Smooth muscle cell (in vitro differentiated cells): ENCODE data around the gene PEX5L. TPM values are rescaled to one million over a fixed set of nuclear protein-coding genes. Genes with fewer than 3 reads are reported as not detected.

Experiments used
- DNase-seq: peaks from one replicate; lab custom pipeline; 2025; ENCODE audit not compliant: unreplicated experiment; lab: John Stamatoyannopoulos, UW
- H2AFZ ChIP-seq: fragments of 200-600 bp; sonication (generic); 2 replicates; pipeline ENCODE4 v1.6.0; 2016; ENCODE audit warnings: antibody characterized with exemption, low read depth, mild to moderate bottlenecking
- H3F3A ChIP-seq: fragments of 200-600 bp; sonication (generic); 2 replicates; pipeline ENCODE4 v1.6.0; 2017; ENCODE audit warnings: antibody characterized with exemption, low read depth
- H3K27ac ChIP-seq: fragments of 200-600 bp; sonication (generic); 2 replicates; pipeline ENCODE4 v1.5.1; 2016; ENCODE audit warnings: low read depth, mild to moderate bottlenecking
- H3K27me3 ChIP-seq: fragments of 200-600 bp; sonication (generic); 2 replicates; pipeline ENCODE4 v1.6.1; 2016; ENCODE audit warnings: low read depth, mild to moderate bottlenecking
- H3K36me3 ChIP-seq: fragments of 200-600 bp; sonication (generic); 2 replicates; pipeline ENCODE4 v1.5.1; 2016; ENCODE audit warnings: low read depth
- H3K4me1 ChIP-seq: fragments of 200-600 bp; sonication (generic); 2 replicates; pipeline ENCODE4 v1.5.1; 2016; ENCODE audit warnings: low read depth
- H3K4me2 ChIP-seq: fragments of 200-600 bp; sonication (generic); 2 replicates; pipeline ENCODE4 v1.6.0; 2016; ENCODE audit warnings: mild to moderate bottlenecking
- H3K4me3 ChIP-seq: fragments of 200-600 bp; sonication (generic); 2 replicates; pipeline ENCODE4 v1.5.1; 2016; ENCODE audit warnings: mild to moderate bottlenecking
- H3K79me2 ChIP-seq: fragments of 200-600 bp; sonication (generic); 2 replicates; pipeline ENCODE4 v1.6.0; 2016; ENCODE audit warnings: low read depth, mild to moderate bottlenecking
- H3K9ac ChIP-seq: fragments of 200-600 bp; sonication (generic); 2 replicates; pipeline ENCODE4 v1.6.0; 2016; ENCODE audit warnings: low read depth
- H3K9me3 ChIP-seq: fragments of 200-600 bp; sonication (generic); replicated peaks from 2 replicates; pipeline ENCODE4 v1.5.1; 2016; ENCODE audit warnings: low read depth
- H4K20me1 ChIP-seq: fragments of 200-600 bp; sonication (generic); 2 replicates; pipeline ENCODE4 v1.6.0; 2016; ENCODE audit warnings: low read depth
- CTCF ChIP-seq: fragments of 200-600 bp; sonication (generic); IDR thresholded peaks from 2 replicates; pipeline ENCODE4 v1.5.1; 2017; ENCODE audit warnings: borderline replicate concordance, mild to moderate bottlenecking, antibody characterized with exemption; ENCODE audit not compliant: insufficient read depth, poor library complexity, severe bottlenecking
- WGBS: methylation state at CpG from one replicate; pipeline ENCODE4 v1.1.7; 2016; ENCODE audit warnings: low lambda C conversion rate; 5-methylcytosine and 5-hydroxymethylcytosine counted together
- polyA plus RNA-seq: library from polyadenylated mRNA; unstranded; fragments of >200 nt; fragmentation: Nextera tagmentation; extraction: Ambion mirVana; gene quantifications from 2 replicates; pipeline ENCODE4 v1.2.1, GENCODE V29; 2016
- total RNA-seq: library from RNA; depleted of rRNA; stranded (reverse); fragments of >200 nt; gene quantifications from 2 replicates; pipeline ENCODE4 v1.2.3, GENCODE V29; 2014

Gene PEX5L
- total and polyA plus RNA-seq, 2 experiments from 2014 or later = not detected

DNA sequence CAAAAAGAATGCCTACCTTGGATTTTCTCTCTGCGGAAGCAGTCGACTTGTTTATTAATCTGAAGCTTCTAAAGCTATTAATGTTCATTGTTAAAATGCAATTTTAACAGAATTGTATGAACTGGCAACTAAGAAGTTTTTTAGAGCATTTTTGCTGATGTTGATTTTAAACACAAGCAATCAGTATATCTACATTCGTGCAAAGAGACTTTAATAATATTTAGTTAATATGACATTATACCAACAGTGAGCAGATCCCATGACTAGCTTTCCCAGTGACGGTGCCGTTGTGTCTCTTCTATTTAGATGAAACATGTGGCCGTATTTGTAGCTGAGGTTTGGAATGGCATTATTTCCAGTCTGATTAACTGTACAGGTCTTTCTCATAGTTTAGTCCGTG lies 88.0 kb downstream of the PEX5L start:
- Histone ChIP-seq H2AFZ (no peak overlapping the region), H3K9ac (no peak overlapping the region), H4K20me1 (no peaks in the 10 kb centered on the region), H3K36me3 (no peaks in the 10 kb centered on the region), H3F3A (no peaks in the 10 kb centered on the region), H3K27ac (no peak overlapping the region), H3K4me2 (no peak overlapping the region), H3K9me3 (no peaks in the 10 kb centered on the region), H3K4me1 (no peaks in the 10 kb centered on the region), H3K4me3 (no peak overlapping the region), H3K27me3 (no peaks in the 10 kb centered on the region), H3K79me2 (no peaks in the 10 kb centered on the region)
- DNase-seq = no peak
- WGBS = 89% methylated on average over 7 of the region's 7 CpGs
- TF ChIP-seq CTCF = no peak

DNA sequence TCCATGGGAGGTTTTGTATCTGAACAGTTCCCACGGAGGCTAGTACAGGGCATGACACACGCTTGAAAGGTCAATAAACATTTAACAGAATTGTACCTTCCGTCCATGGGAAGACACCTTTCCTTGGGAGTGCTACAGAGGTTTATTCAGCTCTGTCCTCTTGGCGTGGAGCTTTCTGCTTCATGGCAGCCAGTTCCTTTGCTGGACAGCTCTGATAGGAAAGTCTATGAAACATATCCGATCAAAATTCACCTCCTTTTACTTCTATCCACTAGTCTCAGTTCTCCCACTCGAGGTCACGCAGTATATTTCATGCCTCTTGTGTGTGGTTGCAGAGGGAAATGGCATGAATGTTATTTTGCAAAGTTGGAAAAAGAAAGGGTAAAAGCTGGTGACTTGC lies 91.2 kb downstream of the PEX5L start:
- no peak for TF ChIP-seq CTCF
- H3K79me2 ChIP-seq = no peaks in the 10 kb centered on the region
- no peak overlapping the region for H3K4me3 ChIP-seq
- H3K9ac ChIP-seq = no peak overlapping the region
- no peak overlapping the region for H2AFZ ChIP-seq
- no peaks in the 10 kb centered on the region for H3K4me1 ChIP-seq
- H3F3A ChIP-seq = no peaks in the 10 kb centered on the region
- no peak overlapping the region for H3K4me2 ChIP-seq
- H3K27ac ChIP-seq = no peak overlapping the region
- no peaks in the 10 kb centered on the region for H4K20me1 ChIP-seq
- no peaks in the 10 kb centered on the region for H3K27me3 ChIP-seq
- 75% methylated on average over 7 of the region's 7 CpGs for WGBS
- no peaks in the 10 kb centered on the region for H3K36me3 ChIP-seq
- no peak for DNase-seq
- H3K9me3 ChIP-seq = no peaks in the 10 kb centered on the region

DNA sequence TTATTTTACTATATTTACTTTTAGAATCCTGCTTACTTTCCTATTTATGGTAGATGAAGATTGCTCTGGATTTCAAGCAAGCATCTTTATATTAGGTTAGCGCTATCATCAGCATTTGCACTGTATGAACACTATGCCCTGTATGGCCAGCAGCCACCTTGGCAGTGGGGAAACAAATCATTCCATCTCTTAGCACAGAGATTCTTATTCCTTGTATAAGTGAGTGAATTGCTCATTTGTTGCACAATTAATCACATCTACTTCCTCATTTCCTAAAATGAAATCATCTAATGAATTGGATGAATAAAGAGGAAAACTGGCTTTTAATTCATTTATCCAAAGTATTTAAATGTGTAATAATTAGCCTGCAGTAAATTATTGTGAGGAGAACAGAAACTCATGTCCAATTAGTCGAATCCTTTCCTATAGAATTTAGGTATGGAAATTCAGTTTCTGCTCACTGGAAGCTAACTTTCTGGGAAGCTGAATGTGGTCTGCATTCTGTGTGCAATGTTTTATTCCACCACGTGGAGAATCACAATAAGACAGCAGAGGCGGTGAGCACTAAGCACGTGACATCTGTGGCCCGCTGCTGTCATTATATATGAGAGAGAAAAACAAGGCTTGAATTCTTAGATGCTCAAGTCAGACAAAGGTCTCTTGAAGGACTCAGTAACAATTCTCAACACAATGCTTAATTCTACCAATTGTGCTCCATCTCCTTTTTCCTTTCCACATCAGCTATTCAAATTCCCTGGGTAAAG lies 93.4 kb downstream of the PEX5L start:
- Histone ChIP-seq H4K20me1 (no peaks in the 10 kb centered on the region), H3K27ac (no peak overlapping the region), H2AFZ (no peak overlapping the region), H3K4me1 (peaks cover 4% of the 10 kb centered on the region), H3K9ac (no peak overlapping the region), H3K79me2 (no peaks in the 10 kb centered on the region), H3K27me3 (no peaks in the 10 kb centered on the region), H3K4me2 (no peak overlapping the region), H3K4me3 (no peak overlapping the region), H3K36me3 (no peaks in the 10 kb centered on the region), H3K9me3 (no peaks in the 10 kb centered on the region), H3F3A (no peaks in the 10 kb centered on the region)
- TF ChIP-seq CTCF = no peak
- 88% methylated on average over 6 of the region's 6 CpGs for WGBS
- no peak for DNase-seq

DNA sequence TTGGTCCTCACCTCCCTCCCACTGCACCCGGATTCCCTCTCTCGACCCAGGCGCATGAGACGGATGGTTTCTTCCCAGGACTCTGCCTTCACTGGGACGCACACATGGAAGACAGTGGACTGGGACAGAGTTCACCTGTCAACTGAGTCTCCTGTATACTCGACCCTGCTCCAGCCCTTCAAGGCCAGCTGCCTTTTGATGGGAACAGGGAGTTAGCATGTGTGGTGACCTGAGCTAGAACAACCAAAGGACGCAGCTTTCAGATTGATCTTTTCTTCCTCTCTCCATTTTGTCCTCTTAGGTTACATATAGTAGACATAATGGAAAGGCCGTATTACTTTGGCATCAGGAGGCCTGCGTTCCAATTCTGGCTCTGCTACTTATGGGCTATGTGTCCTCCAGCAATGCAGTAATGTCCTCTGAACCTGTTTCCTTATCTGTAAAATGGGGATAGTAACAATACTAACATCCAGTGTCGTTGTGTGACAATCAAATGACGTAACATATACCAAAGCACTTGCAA lies 94.1 kb downstream of the PEX5L start:
- Histone ChIP-seq H3K4me3 (peak overlapping the region; percentile 19), H3F3A (no peaks in the 10 kb centered on the region), H3K36me3 (no peaks in the 10 kb centered on the region), H3K27me3 (no peaks in the 10 kb centered on the region), H4K20me1 (no peaks in the 10 kb centered on the region), H3K9ac (no peak overlapping the region), H3K4me2 (peak overlapping the region; percentile 76), H3K27ac (no peak overlapping the region), H3K9me3 (no peaks in the 10 kb centered on the region), H2AFZ (no peak overlapping the region), H3K79me2 (no peaks in the 10 kb centered on the region), H3K4me1 (peaks cover 4% of the 10 kb centered on the region)
- no peak for DNase-seq
- no peak for TF ChIP-seq CTCF
- WGBS = 80% methylated on average over 11 of the region's 11 CpGs
